GM23248 (cell line): ENCODE measurements around the gene ADRB1.

ENCODE experiments used
- EZH2 ChIP-seq: fragments of 200-600 bp; sonication (generic); IDR thresholded peaks from 2 replicates; pipeline ENCODE4 v1.6.1; 2018; ENCODE audit warnings: antibody characterized with exemption, mild to moderate bottlenecking; ENCODE audit not compliant: insufficient read depth, poor library complexity, severe bottlenecking
- EZH2phosphoT487 ChIP-seq: fragments of 200-600 bp; sonication (generic); IDR thresholded peaks from 2 replicates; pipeline ENCODE4 v1.6.1; 2018; ENCODE audit warnings: antibody characterized with exemption, moderate library complexity, mild to moderate bottlenecking, low read depth; ENCODE audit not compliant: insufficient read depth

DNA sequence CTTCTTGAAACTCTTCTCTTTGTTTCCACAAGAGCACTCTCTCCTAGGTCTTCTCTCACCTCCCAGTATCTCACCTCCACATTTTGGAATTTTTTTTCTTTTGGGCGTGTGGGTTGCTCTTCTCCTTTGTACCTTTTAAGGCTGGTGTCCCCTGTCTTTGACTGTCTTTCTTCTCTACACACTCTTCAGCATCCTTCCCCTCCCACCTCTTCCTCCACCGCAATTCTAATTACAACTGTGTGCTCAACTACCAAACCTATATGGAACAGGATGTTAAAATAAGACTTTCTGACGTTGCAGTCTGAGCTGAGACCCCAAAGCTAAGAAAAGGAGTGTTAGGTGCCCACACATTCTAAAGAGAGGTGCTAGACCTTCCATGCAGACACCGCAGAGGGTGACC is 14.0 kb upstream of the ADRB1 start:
- TF ChIP-seq EZH2phosphoT487 (no peak), EZH2 (no peak)
